NCI-H524 (cell line): ENCODE results near the gene JARID2.

Source experiments
- DNase-seq, 2 experiments: peaks; one replicate each; lab custom pipeline; 2025; lab: John Stamatoyannopoulos, UW

JARID2 gene

GRCh38 chr6:15246666-15247499 is 1.0 kb downstream of the JARID2 start:
- peak; percentile 20 to 47 for DNase-seq

- peak; percentile 31 to 70 for DNase-seq
These were observed 1.9 kb downstream of the JARID2 start for GRCh38 chr6:15247500-15248450.

- peak; percentile 86 to 89 for DNase-seq
These were observed 2.8 kb downstream of the JARID2 start for GRCh38 chr6:15248451-15249370.

GRCh38 chr6:15249371-15250019 is 3.6 kb downstream of the JARID2 start:
- peak in 1 of 2 experiments; percentile 39 for DNase-seq

- DNase-seq: peak in 1 of 2 experiments; percentile 12
These were observed 4.6 kb downstream of the JARID2 start for GRCh38 chr6:15250187-15251168.

- DNase-seq: peak in 1 of 2 experiments; percentile 26
These were observed 6.3 kb downstream of the JARID2 start for GRCh38 chr6:15252195-15252594.

- DNase-seq: no peak
These were observed 7.5 kb downstream of the JARID2 start for GRCh38 chr6:15253203-15254022.

- peak; percentile 59 to 83 for DNase-seq
These were observed 8.5 kb downstream of the JARID2 start for GRCh38 chr6:15254070-15254975.

GRCh38 chr6:15255481-15255880 is 9.6 kb downstream of the JARID2 start:
- DNase-seq: peak; percentile 85 to 93

GRCh38 chr6:15255909-15256395 is 10.1 kb downstream of the JARID2 start:
- peak in 1 of 2 experiments; percentile 37 for DNase-seq

- no peak for DNase-seq
These were observed 10.8 kb downstream of the JARID2 start for GRCh38 chr6:15256538-15257271.

GRCh38 chr6:15257357-15258132 is 11.7 kb downstream of the JARID2 start:
- no peak for DNase-seq

- no peak for DNase-seq
These were observed 13.9 kb downstream of the JARID2 start for GRCh38 chr6:15259766-15260098.

GRCh38 chr6:15260099-15260821 is 14.4 kb downstream of the JARID2 start:
- no peak for DNase-seq

- no peak for DNase-seq
These were observed 18.0 kb downstream of the JARID2 start for GRCh38 chr6:15263780-15264374.
